GM21825 (cell line): ENCODE measurements around the gene PHF11.

Experiments used
- ATAC-seq: cut with Tn5 transposase; IDR thresholded peaks from one replicate; pipeline ENCODE4 v1.9.1; 2021; ENCODE audit warnings: mild to moderate bottlenecking, moderate library complexity; ENCODE audit not compliant: unreplicated experiment

PHF11 gene

GRCh38 chr13:49497272-49497671 lies 1.5 kb downstream of the PHF11 start:
- ATAC-seq, result no peak

- ATAC-seq, result no peak
Measured at GRCh38 chr13:49498206-49498605, 2.5 kb downstream of the PHF11 start.

GRCh38 chr13:49499889-49500660 lies 4.3 kb downstream of the PHF11 start:
- ATAC-seq, result no peak

GRCh38 chr13:49502954-49503353 lies 7.2 kb downstream of the PHF11 start:
- no peak for ATAC-seq

- no peak for ATAC-seq
Measured at GRCh38 chr13:49503951-49504350, 8.2 kb downstream of the PHF11 start.

GRCh38 chr13:49512578-49512977 lies 16.8 kb downstream of the PHF11 start:
- no peak for ATAC-seq

GRCh38 chr13:49516467-49516866 lies 20.7 kb downstream of the PHF11 start:
- ATAC-seq, result no peak

- ATAC-seq, result no peak
Measured at GRCh38 chr13:49517461-49517860, 21.7 kb downstream of the PHF11 start.

GRCh38 chr13:49521224-49521623 lies 25.5 kb downstream of the PHF11 start:
- no peak for ATAC-seq

- no peak for ATAC-seq
Measured at GRCh38 chr13:49524740-49525501, 29.2 kb downstream of the PHF11 start.

- no peak for ATAC-seq
Measured at GRCh38 chr13:49527123-49527522, 31.4 kb downstream of the PHF11 start.

GRCh38 chr13:49528161-49528560 lies 32.4 kb downstream of the PHF11 start:
- no peak for ATAC-seq

- peak; percentile 74 for ATAC-seq
Measured at GRCh38 chr13:49530457-49530856, 34.7 kb downstream of the PHF11 start.

GRCh38 chr13:49532593-49532992 lies 36.8 kb downstream of the PHF11 start:
- no peak for ATAC-seq

GRCh38 chr13:49533011-49533410 lies 37.3 kb downstream of the PHF11 start:
- ATAC-seq, result no peak

GRCh38 chr13:49533591-49534269 lies 38.0 kb downstream of the PHF11 start:
- ATAC-seq, result no peak

- ATAC-seq, result no peak
Measured at GRCh38 chr13:49536144-49536873, 40.6 kb downstream of the PHF11 start.

GRCh38 chr13:49538404-49538803 lies 42.7 kb downstream of the PHF11 start:
- ATAC-seq, result no peak

GRCh38 chr13:49539313-49539712 lies 43.6 kb downstream of the PHF11 start:
- no peak for ATAC-seq

GRCh38 chr13:49539746-49540145 lies 44.0 kb downstream of the PHF11 start:
- no peak for ATAC-seq

GRCh38 chr13:49540552-49540951 lies 44.8 kb downstream of the PHF11 start:
- ATAC-seq, result no peak
